Renal pelvis (tissue), 12 donors: Measurements from ENCODE around the gene PDE4A. TPM values are rescaled to one million over a fixed set of nuclear protein-coding genes. Genes with fewer than 3 reads are reported as not detected.
"Not testable (repeated sequence)": the region's sequence is repeated elsewhere in the genome, so short reads cannot be mapped to it uniquely, and the experiment has no call there.

Experiments
- DNase-seq: peaks from one replicate; pipeline ENCODE4 v3.0.0-alpha.2; 2013
- long read RNA-seq, 16 experiments: transcript quantifications; one replicate each; lab custom pipeline, GENCODE V29; 2026
- polyA plus RNA-seq, 3 donors: library from polyadenylated mRNA; unstranded; fragments of 120-200 nt; gene quantifications; one replicate each; pipeline ENCODE4 v1.2.1, GENCODE V29; 2013; ENCODE audit not compliant: insufficient read length in 3 of 3

The PDE4A gene
- polyA plus RNA-seq = 1 to 10 TPM; 2.0 to 2.6 (median 2.1) TPM
- long read RNA-seq, donor 1, partial matches to known transcripts = 0 of 1 reads
- long read RNA-seq, donor 1, other reads (novel, unspliced or antisense) = 0 of 1 reads
- long read RNA-seq, donor 2, partial matches to known transcripts = 0 of 1 reads
- long read RNA-seq, donor 2, other reads (novel, unspliced or antisense) = 0 of 1 reads
- long read RNA-seq, donor 3 = 0 reads
- long read RNA-seq, donor 4, partial matches to known transcripts = 0 of 1 reads
- long read RNA-seq, donor 4, other reads (novel, unspliced or antisense) = 0 of 1 reads
- long read RNA-seq, donor 5 = 0 reads
- long read RNA-seq, donor 6 = 0 reads
- long read RNA-seq, donor 7, partial matches to known transcripts = 26 of 45 reads
- long read RNA-seq, donor 7, other reads (novel, unspliced or antisense) = 18 of 45 reads
- long read RNA-seq, donor 8 = 0 reads
- long read RNA-seq, donor 9, partial matches to known transcripts = 0 of 2 reads
- long read RNA-seq, donor 9, other reads (novel, unspliced or antisense) = 0 of 2 reads
- long read RNA-seq, donor 10 = 0 reads
- long read RNA-seq, donor 11, partial matches to known transcripts = 25 of 35 reads
- long read RNA-seq, donor 11, other reads (novel, unspliced or antisense) = 9 of 35 reads
- long read RNA-seq, donor 12 = 0 reads
- long read RNA-seq, donor 13, partial matches to known transcripts = 0 of 2 reads
- long read RNA-seq, donor 13, other reads (novel, unspliced or antisense) = 0 of 2 reads
- long read RNA-seq, donor 14 = 0 reads
- long read RNA-seq, donor 15 = 0 reads
- long read RNA-seq, donor 16 = 0 reads

- no peak for DNase-seq
These were observed at the start of gene PDE4A for GRCh38 chr19:10420444-10421239. Gene PDE4A (plus strand): TSS chr19:10420538. CDS start chr19:10420765, 227 bp downstream.

GRCh38 chr19:10372690-10373089 is 47.6 kb upstream of the PDE4A start:
- no peak for DNase-seq

- no peak for DNase-seq
These were observed 45.4 kb upstream of the PDE4A start for GRCh38 chr19:10374931-10375330.

GRCh38 chr19:10377140-10377640 is 43.1 kb upstream of the PDE4A start:
- not testable (repeated sequence) for DNase-seq

- no peak for DNase-seq
These were observed 42.2 kb upstream of the PDE4A start for GRCh38 chr19:10378124-10378523.

GRCh38 chr19:10379880-10380312 is 40.4 kb upstream of the PDE4A start:
- no peak for DNase-seq

- peak; percentile 99 for DNase-seq
These were observed 39.8 kb upstream of the PDE4A start, which contains the start of gene TYK2 for GRCh38 chr19:10380313-10381102. Gene TYK2 (minus strand): TSS chr19:10380572. CDS start chr19:10378406, 2,166 bp downstream.

GRCh38 chr19:10383223-10383499 is 37.2 kb upstream of the PDE4A start:
- not testable (repeated sequence) for DNase-seq

- no peak for DNase-seq
These were observed 35.8 kb upstream of the PDE4A start for GRCh38 chr19:10384580-10384979.

- DNase-seq = peak; percentile 84
These were observed 31.4 kb upstream of the PDE4A start for GRCh38 chr19:10388957-10389356.

- no peak for DNase-seq
These were observed 30.5 kb upstream of the PDE4A start for GRCh38 chr19:10389863-10390262.

GRCh38 chr19:10390652-10391286 is 29.6 kb upstream of the PDE4A start:
- peak; percentile 68 for DNase-seq

GRCh38 chr19:10392120-10392519 is 28.2 kb upstream of the PDE4A start:
- DNase-seq = no peak

- no peak for DNase-seq
These were observed 27.2 kb upstream of the PDE4A start for GRCh38 chr19:10393137-10393536.

GRCh38 chr19:10395003-10395402 is 25.3 kb upstream of the PDE4A start:
- DNase-seq = no peak

GRCh38 chr19:10395436-10395835 is 24.9 kb upstream of the PDE4A start:
- no peak for DNase-seq

- no peak for DNase-seq
These were observed 24.4 kb upstream of the PDE4A start for GRCh38 chr19:10395917-10396316.

GRCh38 chr19:10398819-10399218 is 21.5 kb upstream of the PDE4A start:
- no peak for DNase-seq

- DNase-seq = not testable (repeated sequence)
These were observed 21.0 kb upstream of the PDE4A start for GRCh38 chr19:10399340-10399739.

GRCh38 chr19:10399878-10400277 is 20.5 kb upstream of the PDE4A start:
- no peak for DNase-seq
